Measurements from ENCODE around the gene TECPR2.
"Not testable (repeated sequence)": the region's sequence is repeated elsewhere in the genome, so short reads cannot be mapped to it uniquely, and the experiment has no call there.

The TECPR2 gene

GRCh38 chr14:102362545-102363181 lies at the start of gene TECPR2, which contains the start of gene CINP:
TSS of gene TECPR2 (plus strand) at chr14:102362941. CDS start at chr14:102376722, 13,781 bp downstream.
TSS of gene CINP (minus strand) at chr14:102362890. CDS start at chr14:102362851, 39 bp downstream.
- DNase-seq (ENCODE audit: low read depth in 2 of 2), result peak; percentile 93 to 95

GRCh38 chr14:102314242-102315011 lies 48.3 kb upstream of the TECPR2 start:
- DNase-seq (ENCODE audit: low read depth in 2 of 2), result peak; percentile 59 to 62

GRCh38 chr14:102315121-102315520 lies 47.6 kb upstream of the TECPR2 start:
- DNase-seq (ENCODE audit: low read depth in 2 of 2), result no peak

- DNase-seq (ENCODE audit: low read depth in 2 of 2), result no peak
Observed at GRCh38 chr14:102316338-102316742, 46.4 kb upstream of the TECPR2 start.

GRCh38 chr14:102316743-102317563 lies 45.8 kb upstream of the TECPR2 start:
- DNase-seq (ENCODE audit: low read depth in 2 of 2), result peak; percentile 83 to 88

GRCh38 chr14:102317564-102318248 lies 45.0 kb upstream of the TECPR2 start:
- DNase-seq (ENCODE audit: low read depth in 2 of 2), result no peak

- no peak for DNase-seq (ENCODE audit: low read depth in 2 of 2)
Observed at GRCh38 chr14:102318781-102319276, 43.9 kb upstream of the TECPR2 start.

GRCh38 chr14:102319351-102320032 lies 43.2 kb upstream of the TECPR2 start, which contains the start of gene ZNF839:
TSS of gene ZNF839 (plus strand) at chr14:102319746. CDS start at chr14:102319766, 20 bp downstream.
- peak; percentile 81 to 91 for DNase-seq (ENCODE audit: low read depth in 2 of 2)

- peak; percentile 30 to 39 for DNase-seq (ENCODE audit: low read depth in 2 of 2)
Observed at GRCh38 chr14:102320033-102320660, 42.6 kb upstream of the TECPR2 start.

GRCh38 chr14:102320671-102321455 lies 41.9 kb upstream of the TECPR2 start:
- no peak for DNase-seq (ENCODE audit: low read depth in 2 of 2)

- DNase-seq (ENCODE audit: low read depth in 2 of 2), result no peak
Observed at GRCh38 chr14:102321456-102322422, 41.0 kb upstream of the TECPR2 start.

GRCh38 chr14:102323102-102323501 lies 39.6 kb upstream of the TECPR2 start:
- no peak for DNase-seq (ENCODE audit: low read depth in 2 of 2)

GRCh38 chr14:102325791-102326345 lies 36.9 kb upstream of the TECPR2 start:
- DNase-seq (ENCODE audit: low read depth in 2 of 2), result no peak

- no peak for DNase-seq (ENCODE audit: low read depth in 2 of 2)
Observed at GRCh38 chr14:102326583-102326982, 36.2 kb upstream of the TECPR2 start.

GRCh38 chr14:102329381-102329780 lies 33.4 kb upstream of the TECPR2 start:
- not testable (repeated sequence) for DNase-seq (ENCODE audit: low read depth in 2 of 2)

GRCh38 chr14:102330806-102331205 lies 31.9 kb upstream of the TECPR2 start:
- no peak for DNase-seq (ENCODE audit: low read depth in 2 of 2)

- DNase-seq (ENCODE audit: low read depth in 2 of 2), result no peak
Observed at GRCh38 chr14:102333390-102333789, 29.4 kb upstream of the TECPR2 start.
